Neuronal stem cell (in vitro differentiated cells): ENCODE data around the gene EML2.

Experiments used
- DNase-seq: peaks from one replicate; pipeline ENCODE4 v3.0.0-alpha.2; 2013; ENCODE audit warnings: low spot score
- H2AFZ ChIP-seq: one replicate; pipeline ENCODE4 v1.6.1; 2013; ENCODE audit warnings: mild to moderate bottlenecking, low read length, inconsistent platforms
- H2AK5ac ChIP-seq: 2 replicates; pipeline ENCODE4 v1.6.1; 2013; ENCODE audit warnings: low read depth, mild to moderate bottlenecking, inconsistent platforms, low read length, moderate library complexity, mixed read lengths
- H2BK120ac ChIP-seq: 2 replicates; pipeline ENCODE4 v1.6.1; 2013; ENCODE audit warnings: low read depth, mild to moderate bottlenecking, inconsistent platforms, low read length, moderate library complexity, mixed read lengths
- H2BK12ac ChIP-seq: one replicate; pipeline ENCODE4 v1.6.1; 2013; ENCODE audit warnings: low read length, inconsistent platforms
- H2BK15ac ChIP-seq: 2 replicates; pipeline ENCODE4 v1.6.1; 2013; ENCODE audit warnings: mild to moderate bottlenecking, low read length, inconsistent platforms, mixed read lengths
- H2BK5ac ChIP-seq: one replicate; pipeline ENCODE4 v1.6.1; 2013; ENCODE audit warnings: inconsistent platforms, mild to moderate bottlenecking, low read length, moderate library complexity
- H3K14ac ChIP-seq: one replicate; pipeline ENCODE4 v1.6.1; 2013; ENCODE audit warnings: low read length, inconsistent platforms
- H3K18ac ChIP-seq: 2 replicates; pipeline ENCODE4 v1.6.1; 2013; ENCODE audit warnings: low read length, inconsistent platforms
- H3K23ac ChIP-seq: 2 replicates; pipeline ENCODE4 v1.6.1; 2013; ENCODE audit warnings: low read depth, mild to moderate bottlenecking, mixed read lengths, low read length, inconsistent platforms; ENCODE audit not compliant: poor library complexity
- H3K27ac ChIP-seq: replicated peaks from 3 replicates; pipeline ENCODE4 v1.5.1; 2013; ENCODE audit warnings: low read length, inconsistent platforms
- H3K27me3 ChIP-seq, 3 experiments: 2 replicates each; pipeline ENCODE4 v1.6.1; 2013; ENCODE audit warnings: low read length in 3 of 3, mild to moderate bottlenecking in 2 of 3, inconsistent platforms in 1 of 3, low read depth in 1 of 3, mixed read lengths in 1 of 3, moderate library complexity in 1 of 3; ENCODE audit not compliant: control insufficient read depth in 3 of 3, insufficient read depth in 3 of 3
- H3K36me3 ChIP-seq, 2 donors: replicated peaks in 1 of 2; 2 replicates each; pipeline ENCODE4 v1.6.1; 2013; ENCODE audit warnings: low read length in 2 of 2; ENCODE audit not compliant: control insufficient read depth in 2 of 2, insufficient read depth in 2 of 2
- H3K4ac ChIP-seq: 2 replicates; pipeline ENCODE4 v1.6.1; 2013; ENCODE audit warnings: inconsistent platforms, mild to moderate bottlenecking, low read length, moderate library complexity
- H3K4me1 ChIP-seq, 2 donors: 1 replicate in 1 of 2; 2 replicates in 1 of 2; pipeline ENCODE4 v1.6.1; 2013; ENCODE audit warnings: low read length in 2 of 2, low read depth in 1 of 2; ENCODE audit not compliant: control insufficient read depth in 2 of 2, insufficient read depth in 1 of 2
- H3K4me2 ChIP-seq: one replicate; pipeline ENCODE4 v1.6.1; 2013; ENCODE audit warnings: mild to moderate bottlenecking, low read length, inconsistent platforms; ENCODE audit not compliant: insufficient read depth, poor library complexity, severe bottlenecking
- H3K4me3 ChIP-seq, 2 donors: 2 replicates each; pipeline ENCODE4 v1.5.1; 2013; ENCODE audit warnings: low read length in 2 of 2, mild to moderate bottlenecking in 2 of 2, inconsistent platforms in 1 of 2, moderate library complexity in 1 of 2
- H3K79me1 ChIP-seq: one replicate; pipeline ENCODE4 v1.6.1; 2013; ENCODE audit warnings: low read depth, mild to moderate bottlenecking, inconsistent platforms, low read length, moderate library complexity
- H3K9ac ChIP-seq: one replicate; pipeline ENCODE4 v1.6.1; 2013; ENCODE audit warnings: mild to moderate bottlenecking, low read depth, low read length, inconsistent platforms; ENCODE audit not compliant: poor library complexity
- H3K9me3 ChIP-seq, 2 donors: replicated peaks in 1 of 2; 2 replicates each; pipeline versions ENCODE3 to v1.6.1; 2013; ENCODE audit warnings: low read length in 2 of 2, mild to moderate bottlenecking in 2 of 2, inconsistent platforms in 1 of 2, low read depth in 1 of 2, mixed read lengths in 1 of 2, moderate library complexity in 1 of 2; ENCODE audit not compliant: control insufficient read depth in 2 of 2, insufficient read depth in 1 of 2
- H4K8ac ChIP-seq: one replicate; pipeline ENCODE4 v1.6.1; 2013; ENCODE audit warnings: low read depth, mild to moderate bottlenecking, inconsistent platforms, low read length, moderate library complexity
- H4K91ac ChIP-seq: one replicate; pipeline ENCODE4 v1.6.1; 2013; ENCODE audit warnings: low read length, low read depth, mild to moderate bottlenecking, inconsistent platforms; ENCODE audit not compliant: poor library complexity
- WGBS, 2 donors: extraction: QIAGEN DNeasy Blood & Tissue Kit; methylation state at CpG; one replicate each; pipeline ENCODE4 v1.1.7; 2013; ENCODE audit warnings: missing lambda C conversion rate in 2 of 2, mixed read lengths in 1 of 2; ENCODE audit not compliant: insufficient read length in 2 of 2, insufficient replicate concordance in 1 of 2; ENCODE audit errors: extremely low coverage in 2 of 2; 5-methylcytosine and 5-hydroxymethylcytosine counted together

EML2 gene

DNA sequence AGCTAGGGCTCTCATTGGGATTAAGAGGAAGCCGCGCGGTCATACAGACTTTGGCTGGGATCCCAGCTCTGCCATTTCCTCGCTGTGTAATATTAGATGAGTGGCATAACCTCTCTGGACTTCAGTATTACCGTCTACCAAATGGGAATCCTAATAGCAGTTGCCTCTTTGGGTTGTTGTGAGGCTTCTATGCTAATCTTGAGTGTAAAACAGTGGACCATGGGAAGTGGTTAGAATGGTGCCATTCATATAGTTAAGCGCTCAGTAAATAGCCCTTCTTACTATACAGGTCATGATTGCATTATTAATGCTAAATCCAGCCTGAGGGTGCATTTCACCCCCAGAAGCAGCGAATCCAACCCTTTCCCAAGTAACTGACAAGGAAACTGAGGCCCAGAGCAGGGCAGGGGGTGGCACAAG is 54.0 kb downstream of the EML2 start:
- no peak overlapping the region for H4K91ac ChIP-seq
- H4K8ac ChIP-seq, result no peak overlapping the region
- no peaks in the 10 kb centered on the region for H3K4me1 ChIP-seq
- no peak overlapping the region for H2BK120ac ChIP-seq
- H2BK5ac ChIP-seq, result no peak overlapping the region
- no peak overlapping the region for H2AK5ac ChIP-seq
- no peak for DNase-seq
- peak overlapping the region; percentile 90 for H2AFZ ChIP-seq
- peak overlapping the region; percentile 58 for H3K4me2 ChIP-seq
- H3K14ac ChIP-seq, result no peak overlapping the region
- no peak overlapping the region for H2BK12ac ChIP-seq
- H3K18ac ChIP-seq, result peak overlapping the region; percentile 15
- no peak overlapping the region for H3K23ac ChIP-seq
- peak overlapping the region; percentile 69 to 78 for H3K4me3 ChIP-seq
- no CpG with 5 or more reads among the region's 7 CpGs for WGBS, 2 donors
- H3K27me3 ChIP-seq, result no peaks in the 10 kb centered on the region
- H3K36me3 ChIP-seq, result peaks cover 0 to 3% of the 10 kb centered on the region in 2 donors
- no peaks in the 10 kb centered on the region for H3K9me3 ChIP-seq
- peaks cover 4% of the 10 kb centered on the region for H3K79me1 ChIP-seq
- H3K4ac ChIP-seq, result no peak overlapping the region
- H3K27ac ChIP-seq, result no peak overlapping the region
- H2BK15ac ChIP-seq, result no peak overlapping the region
- no peak overlapping the region for H3K9ac ChIP-seq

DNA sequence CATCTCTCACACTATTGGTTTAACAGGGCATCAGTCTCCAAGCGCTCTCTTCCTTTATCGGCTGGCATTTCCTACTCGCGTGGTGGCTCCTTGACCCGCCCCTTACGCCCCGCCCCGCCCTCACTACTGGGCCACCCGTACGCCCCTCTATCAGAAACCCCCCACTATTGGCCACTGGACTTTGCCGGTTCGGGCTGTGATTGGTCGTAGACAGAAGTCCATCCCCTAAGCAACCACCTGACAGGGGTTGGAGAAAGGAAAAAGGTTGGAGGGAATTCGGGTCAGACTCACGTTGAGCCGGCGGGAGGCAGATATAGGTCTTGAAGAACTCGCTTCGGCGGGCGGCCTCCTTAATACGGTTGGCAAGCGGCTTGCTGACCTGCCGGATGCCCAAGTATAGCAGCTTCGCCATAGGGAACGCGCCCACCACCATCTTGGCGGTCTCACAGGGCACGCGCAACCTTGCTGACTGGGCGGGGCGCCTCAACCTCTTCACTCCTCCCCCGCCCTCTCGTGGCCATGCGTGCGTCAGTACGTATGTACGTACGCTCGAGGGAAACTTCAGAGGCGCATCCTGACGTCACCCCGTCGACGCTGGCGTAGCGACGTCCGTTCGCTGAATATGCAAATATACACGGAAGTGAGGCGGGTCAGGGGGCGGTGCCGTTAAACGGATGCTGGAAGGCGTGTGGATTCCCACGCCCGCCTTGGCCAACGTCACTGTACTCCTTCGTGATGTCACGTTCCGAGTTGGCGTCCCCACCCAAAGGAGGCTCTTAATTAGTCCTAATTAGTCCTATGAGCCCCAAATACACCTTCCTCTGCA is 54.7 kb downstream of the EML2 start, which contains the start of gene OPA3:
Gene OPA3, minus strand, starts transcription at position 471 of the 826 bp plus-strand sequence. Its CDS starts 38 bp downstream, at position 433.
- peak within 1 kb of the TSS; percentile 93 for H2AFZ ChIP-seq
- H3K27me3 ChIP-seq, result no peaks in the 10 kb centered on the region
- no peak within 1 kb of the TSS for H4K8ac ChIP-seq
- H3K18ac ChIP-seq, result peak within 1 kb of the TSS; percentile 100
- no peak within 1 kb of the TSS for H4K91ac ChIP-seq
- peak within 1 kb of the TSS; percentile 66 for H3K4me2 ChIP-seq
- H3K9me3 ChIP-seq, result no peaks in the 10 kb centered on the region
- peak within 1 kb of the TSS; percentile 99 for H2BK5ac ChIP-seq
- H2AK5ac ChIP-seq, result peak within 1 kb of the TSS; percentile 1
- H2BK120ac ChIP-seq, result no peak within 1 kb of the TSS
- peak within 1 kb of the TSS; percentile 96 for H3K23ac ChIP-seq
- H3K14ac ChIP-seq, result no peak within 1 kb of the TSS
- DNase-seq, result peak; percentile 99
- no peaks in the 10 kb centered on the region for H3K4me1 ChIP-seq
- H2BK15ac ChIP-seq, result no peak within 1 kb of the TSS
- H3K27ac ChIP-seq, result peak within 1 kb of the TSS; percentile 93
- no peak within 1 kb of the TSS for H2BK12ac ChIP-seq
- peaks cover 0 to 3% of the 10 kb centered on the region in 2 donors for H3K36me3 ChIP-seq
- peak within 1 kb of the TSS; percentile 96 for H3K9ac ChIP-seq
- H3K4me3 ChIP-seq, result peak within 1 kb of the TSS; percentile 78 to 92
- WGBS, 2 donors, result no CpG with 5 or more reads among the region's 63 CpGs
- H3K4ac ChIP-seq, result no peak within 1 kb of the TSS
- H3K79me1 ChIP-seq, result peaks cover 4% of the 10 kb centered on the region

DNA sequence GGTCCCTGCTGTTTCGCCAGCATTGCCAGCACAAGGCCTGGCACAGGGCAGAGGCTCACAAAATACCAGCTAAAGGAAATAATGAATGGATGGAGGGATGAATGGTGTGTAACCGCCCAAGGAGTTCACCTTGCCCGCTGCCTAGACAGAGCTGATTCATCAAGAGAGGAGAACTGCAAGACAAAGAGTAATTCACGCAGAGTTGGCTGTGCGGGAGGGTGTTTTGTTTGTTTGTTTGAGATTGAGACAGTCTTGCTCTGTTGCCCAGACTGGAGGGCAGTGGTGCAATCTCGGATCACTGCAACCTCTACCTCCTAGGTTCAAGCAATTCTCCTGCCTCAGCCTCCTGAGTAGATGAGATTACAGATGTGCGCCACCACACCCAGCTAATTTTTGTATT is 57.6 kb downstream of the EML2 start:
- WGBS, 2 donors, result no CpG with 5 or more reads among the region's 7 CpGs
- Histone ChIP-seq H3K36me3 (peaks cover 0 to 3% of the 10 kb centered on the region in 2 donors), H2BK15ac (no peak overlapping the region), H2BK120ac (no peak overlapping the region), H2BK12ac (no peak overlapping the region), H3K27ac (no peak overlapping the region), H4K8ac (no peak overlapping the region), H3K23ac (no peak overlapping the region), H2AFZ (no peak overlapping the region), H2AK5ac (no peak overlapping the region), H3K27me3 (no peaks in the 10 kb centered on the region), H3K9ac (no peak overlapping the region), H3K9me3 (no peaks in the 10 kb centered on the region), H3K4ac (no peak overlapping the region), H3K4me1 (peaks cover 0 to 3% of the 10 kb centered on the region in 2 donors), H3K4me2 (no peak overlapping the region), H4K91ac (no peak overlapping the region), H3K79me1 (peaks cover 4% of the 10 kb centered on the region), H3K14ac (no peak overlapping the region), H3K4me3 (no peak overlapping the region), H2BK5ac (no peak overlapping the region), H3K18ac (no peak overlapping the region)
- no peak for DNase-seq

DNA sequence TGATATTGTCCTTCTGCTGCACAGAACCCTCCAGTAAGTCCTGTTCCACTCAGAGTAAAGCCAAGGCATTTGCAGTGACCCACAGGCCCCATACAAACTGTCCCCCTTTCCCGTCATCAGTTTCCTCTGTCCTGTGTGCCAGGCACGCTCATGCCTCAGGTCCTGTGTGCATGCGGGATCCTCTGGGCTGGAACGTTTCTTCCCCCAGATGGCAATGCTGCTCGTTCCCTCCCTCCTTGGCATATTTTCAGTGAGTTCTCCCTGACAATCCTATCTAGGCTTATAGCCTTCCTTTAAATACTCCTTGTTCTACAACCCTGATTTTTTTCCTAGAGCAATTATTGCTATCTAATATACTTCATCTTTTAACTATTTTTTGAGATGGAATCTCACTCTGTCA is 60.3 kb downstream of the EML2 start:
- Histone ChIP-seq H3K4me3 (no peak overlapping the region), H3K4me2 (no peak overlapping the region), H2BK15ac (no peak overlapping the region), H3K79me1 (peaks cover 4% of the 10 kb centered on the region), H3K18ac (no peak overlapping the region), H2AK5ac (no peak overlapping the region), H3K23ac (no peak overlapping the region), H3K14ac (no peak overlapping the region), H3K27ac (no peak overlapping the region), H4K8ac (no peak overlapping the region), H3K9ac (no peak overlapping the region), H2BK12ac (no peak overlapping the region), H3K4ac (no peak overlapping the region), H3K4me1 (peaks cover 0 to 3% of the 10 kb centered on the region in 2 donors), H3K36me3 (peaks cover 0 to 3% of the 10 kb centered on the region in 2 donors), H4K91ac (no peak overlapping the region), H2AFZ (no peak overlapping the region), H3K9me3 (no peaks in the 10 kb centered on the region), H3K27me3 (no peaks in the 10 kb centered on the region), H2BK5ac (no peak overlapping the region), H2BK120ac (no peak overlapping the region)
- no peak for DNase-seq
- WGBS, 2 donors, result no CpG with 5 or more reads among the region's 5 CpGs
